Right kidney (tissue), 9 donors: ENCODE data around the gene POLR2I.

Experiments
- DNase-seq: peaks from one replicate; pipeline ENCODE4 v3.0.0-alpha.2; 2016
- long read RNA-seq, 8 donors: transcript quantifications; one replicate each; lab custom pipeline, GENCODE V29; 2026

The POLR2I gene
- long read RNA-seq, donor 1, transcript POLR2I-206 (5 exons, 542 nt) = minor isoform, 7 of 343 reads
- long read RNA-seq, donor 1, transcript POLR2I-201 (6 exons, 913 nt) = major isoform, 59 of 343 reads
- long read RNA-seq, donor 1, partial matches to known transcripts = 151 of 343 reads
- long read RNA-seq, donor 1, other reads (novel, unspliced or antisense) = 124 of 343 reads
- long read RNA-seq, donor 2, transcript POLR2I-206 (5 exons, 542 nt) = minor isoform, 14 of 69 reads
- long read RNA-seq, donor 2, transcript POLR2I-201 (6 exons, 913 nt) = major isoform, 52 of 69 reads
- long read RNA-seq, donor 2, partial matches to known transcripts = 0 of 69 reads
- long read RNA-seq, donor 2, other reads (novel, unspliced or antisense) = 0 of 69 reads
- long read RNA-seq, donor 3, transcript POLR2I-201 (6 exons, 913 nt) = major isoform, 31 of 38 reads
- long read RNA-seq, donor 3, transcript POLR2I-206 (5 exons, 542 nt) = minor isoform, 6 of 38 reads
- long read RNA-seq, donor 3, partial matches to known transcripts = 0 of 38 reads
- long read RNA-seq, donor 3, other reads (novel, unspliced or antisense) = 0 of 38 reads
- long read RNA-seq, donor 4, transcript POLR2I-201 (6 exons, 913 nt) = major isoform, 55 of 67 reads
- long read RNA-seq, donor 4, transcript POLR2I-206 (5 exons, 542 nt) = minor isoform, 11 of 67 reads
- long read RNA-seq, donor 4, partial matches to known transcripts = 0 of 67 reads
- long read RNA-seq, donor 4, other reads (novel, unspliced or antisense) = 0 of 67 reads
- long read RNA-seq, donor 5, transcript POLR2I-206 (5 exons, 542 nt) = minor isoform, 13 of 315 reads
- long read RNA-seq, donor 5, transcript POLR2I-201 (6 exons, 913 nt) = major isoform, 52 of 315 reads
- long read RNA-seq, donor 5, partial matches to known transcripts = 139 of 315 reads
- long read RNA-seq, donor 5, other reads (novel, unspliced or antisense) = 110 of 315 reads
- long read RNA-seq, donor 6, transcript POLR2I-206 (5 exons, 542 nt) = minor isoform, 12 of 297 reads
- long read RNA-seq, donor 6, transcript POLR2I-201 (6 exons, 913 nt) = major isoform, 66 of 297 reads
- long read RNA-seq, donor 6, partial matches to known transcripts = 121 of 297 reads
- long read RNA-seq, donor 6, other reads (novel, unspliced or antisense) = 95 of 297 reads
- long read RNA-seq, donor 7 = 0 reads
- long read RNA-seq, donor 8, transcript POLR2I-201 (6 exons, 913 nt) = major isoform, 50 of 63 reads
- long read RNA-seq, donor 8, transcript POLR2I-206 (5 exons, 542 nt) = minor isoform, 10 of 63 reads
- long read RNA-seq, donor 8, partial matches to known transcripts = 0 of 63 reads
- long read RNA-seq, donor 8, other reads (novel, unspliced or antisense) = 0 of 63 reads

- peak; percentile 99 for DNase-seq
Measured at GRCh38 chr19:36114721-36115452, at the start of gene POLR2I. Gene POLR2I (minus strand): TSS chr19:36114875. CDS start chr19:36114856, 19 bp downstream.

DNA sequence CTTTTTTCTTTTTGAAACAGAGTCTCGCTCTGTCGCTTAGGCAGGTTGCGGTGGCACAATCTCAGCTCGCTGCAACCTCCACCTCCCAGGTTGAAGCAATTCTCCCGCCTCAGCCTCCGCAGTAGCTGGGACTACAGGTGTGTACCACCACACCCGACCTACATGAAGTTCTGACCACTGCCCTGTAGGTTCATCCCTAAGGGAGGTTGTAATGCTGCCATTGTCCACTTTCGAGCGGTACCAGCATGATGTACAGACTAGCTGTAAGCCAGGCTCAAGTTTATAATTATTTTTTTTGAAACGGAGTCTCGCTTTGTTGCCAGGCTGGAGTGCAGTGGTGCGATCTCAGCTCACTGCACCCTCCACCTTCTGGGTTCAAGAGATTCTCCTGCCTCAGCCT, 49.1 kb upstream of the POLR2I start:
- DNase-seq = no peak

DNA sequence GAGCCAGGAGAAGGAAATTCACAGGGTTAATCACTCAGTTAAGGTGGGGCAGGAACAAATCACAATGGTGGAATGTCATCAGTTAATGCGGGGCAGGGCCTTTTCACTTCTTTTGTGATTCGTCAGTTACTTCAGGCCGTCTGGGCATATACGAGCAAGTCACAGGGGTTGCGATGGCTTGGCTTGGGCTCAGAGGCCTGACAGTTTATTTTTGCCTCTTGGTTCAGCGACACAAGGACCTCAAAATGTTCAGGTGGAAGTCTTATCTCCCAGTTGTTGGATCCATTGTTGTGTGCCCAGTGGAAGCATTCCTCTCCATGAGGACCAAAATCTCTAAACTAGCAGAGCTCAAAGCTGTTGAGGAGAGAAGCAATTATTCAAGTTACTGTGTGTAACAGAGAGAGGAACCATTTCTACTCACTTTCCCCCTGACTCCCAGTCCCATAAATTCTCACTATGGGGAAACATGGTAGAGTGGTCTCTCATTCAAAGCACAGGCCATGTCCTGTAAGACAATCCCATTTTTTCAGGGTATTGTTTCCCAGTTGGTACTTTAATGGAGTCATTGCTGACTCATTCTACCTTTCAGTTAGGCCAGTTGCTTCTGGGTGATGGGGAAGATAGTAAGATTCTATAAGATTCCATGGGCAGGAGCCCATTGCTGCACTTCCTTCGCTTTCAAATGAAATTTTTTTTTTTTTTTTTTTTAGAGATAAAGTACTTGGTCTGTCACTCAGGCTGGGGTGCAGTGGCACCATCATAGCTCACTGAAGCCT, 46.3 kb upstream of the POLR2I start:
- DNase-seq = no peak

DNA sequence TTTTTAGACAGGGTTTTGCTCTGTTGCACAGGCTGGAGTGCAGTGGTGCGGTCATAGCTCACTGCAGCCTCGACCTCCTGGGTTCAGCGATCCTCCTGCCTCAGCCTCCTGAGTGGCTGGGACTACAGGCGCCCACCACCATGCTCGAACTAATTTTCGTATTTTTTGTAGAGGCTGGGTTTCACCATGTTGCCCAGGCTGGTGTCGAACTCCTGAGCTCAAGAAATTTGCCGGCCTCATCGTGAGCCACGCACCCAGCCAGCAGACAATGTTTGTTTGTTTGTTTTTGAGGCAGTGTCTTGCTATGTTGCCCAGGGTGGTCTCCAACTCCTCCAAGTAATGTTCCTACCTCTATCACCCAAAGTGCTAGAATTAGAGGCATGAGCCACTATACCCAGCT, 38.5 kb upstream of the POLR2I start:
- DNase-seq = no peak

DNA sequence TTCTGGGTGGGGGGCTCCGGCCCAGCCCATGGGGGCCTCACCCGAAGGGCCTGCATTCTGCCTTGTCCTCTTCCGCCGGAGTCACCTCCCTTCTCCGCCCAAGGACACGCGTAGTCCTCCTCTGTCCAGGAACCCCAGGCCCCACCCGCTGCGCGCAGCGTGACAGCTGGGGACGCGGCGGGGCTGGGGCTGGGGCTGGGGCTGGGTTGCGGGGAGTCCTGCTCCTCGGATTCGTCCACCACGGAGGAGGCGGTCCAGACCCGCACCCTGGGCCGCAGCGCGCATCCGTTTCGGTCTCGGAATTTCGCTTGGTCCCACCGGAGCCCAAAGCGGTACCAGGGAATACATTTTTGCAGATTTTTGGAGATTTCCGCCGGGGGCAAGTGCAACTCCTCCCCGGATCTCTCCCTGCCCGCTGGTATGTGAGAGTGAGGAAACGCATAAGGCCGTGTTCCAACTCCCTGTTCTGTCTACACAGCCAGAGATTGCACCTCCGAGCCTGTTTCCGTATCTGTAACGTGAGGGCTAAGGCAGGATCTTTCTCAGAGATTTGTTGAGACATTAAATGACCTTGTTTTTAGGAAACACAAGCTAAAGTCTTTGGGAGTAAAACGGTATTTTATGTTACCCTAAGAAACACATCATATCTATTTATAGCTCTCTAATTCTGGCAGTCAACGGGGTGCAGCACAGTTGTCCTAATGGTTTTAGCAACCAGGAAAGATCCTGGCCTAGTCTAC, 37.8 kb upstream of the POLR2I start, which contains the start of gene COX7A1:
COX7A1 (minus strand) TSS at position 96 of the 740 bp plus-strand sequence; CDS start at position 56, 40 bp downstream.
- peak; percentile 58 for DNase-seq

- DNase-seq = no peak
Measured at GRCh38 chr19:36152019-36152351, 37.3 kb upstream of the POLR2I start.

DNA sequence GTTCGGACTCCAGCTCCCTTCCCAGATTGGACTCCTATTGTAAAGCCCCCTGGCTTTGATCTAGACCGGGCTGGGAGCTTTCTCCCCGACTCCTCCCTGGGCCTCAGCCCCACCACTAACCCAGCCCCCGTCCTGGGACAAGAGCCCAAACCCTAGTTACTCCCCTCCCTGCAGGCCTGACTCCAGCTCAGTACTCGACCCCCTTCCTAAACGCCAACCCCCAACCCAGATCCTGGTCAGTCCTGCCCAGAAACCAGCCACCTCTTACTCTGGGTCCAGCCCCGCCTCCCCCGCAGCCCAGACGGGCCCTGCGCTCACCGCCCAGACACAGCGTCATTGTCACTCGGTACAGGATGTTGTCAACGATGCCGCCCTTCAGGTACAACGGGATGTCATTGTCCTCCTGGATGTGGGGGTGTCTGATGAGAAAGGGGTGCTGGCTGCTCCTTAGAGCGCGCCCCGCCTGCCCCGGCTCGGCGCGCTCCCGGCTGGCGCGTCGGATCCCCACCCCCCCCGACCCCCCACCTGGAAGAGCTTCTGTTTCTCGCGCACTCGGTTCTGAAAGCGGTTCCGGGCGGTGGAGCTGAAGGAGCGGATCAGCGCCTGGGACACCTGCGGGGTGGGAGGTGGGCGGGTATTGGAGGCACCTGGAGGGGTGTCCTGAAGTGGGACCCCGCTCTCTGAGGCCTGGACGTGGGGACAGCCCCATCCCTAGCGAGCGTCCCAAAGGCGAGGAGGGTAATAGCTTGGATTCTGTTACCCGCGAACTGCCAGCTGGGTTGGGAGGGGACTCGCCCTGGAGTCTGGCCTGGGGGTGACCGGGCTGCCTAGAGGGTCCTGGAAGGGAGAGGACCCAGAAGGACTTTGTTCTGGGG, 36.7 kb upstream of the POLR2I start:
- DNase-seq = peak; percentile 70

GRCh38 chr19:36150586-36150985, 35.9 kb upstream of the POLR2I start:
- no peak for DNase-seq

GRCh38 chr19:36149673-36150406, 35.2 kb upstream of the POLR2I start:
- no peak for DNase-seq

- no peak for DNase-seq
Measured at GRCh38 chr19:36144624-36145023, 29.9 kb upstream of the POLR2I start.

- no peak for DNase-seq
Measured at GRCh38 chr19:36142496-36142895, 27.8 kb upstream of the POLR2I start.

- DNase-seq = no peak
Measured at GRCh38 chr19:36142046-36142445, 27.4 kb upstream of the POLR2I start.

DNA sequence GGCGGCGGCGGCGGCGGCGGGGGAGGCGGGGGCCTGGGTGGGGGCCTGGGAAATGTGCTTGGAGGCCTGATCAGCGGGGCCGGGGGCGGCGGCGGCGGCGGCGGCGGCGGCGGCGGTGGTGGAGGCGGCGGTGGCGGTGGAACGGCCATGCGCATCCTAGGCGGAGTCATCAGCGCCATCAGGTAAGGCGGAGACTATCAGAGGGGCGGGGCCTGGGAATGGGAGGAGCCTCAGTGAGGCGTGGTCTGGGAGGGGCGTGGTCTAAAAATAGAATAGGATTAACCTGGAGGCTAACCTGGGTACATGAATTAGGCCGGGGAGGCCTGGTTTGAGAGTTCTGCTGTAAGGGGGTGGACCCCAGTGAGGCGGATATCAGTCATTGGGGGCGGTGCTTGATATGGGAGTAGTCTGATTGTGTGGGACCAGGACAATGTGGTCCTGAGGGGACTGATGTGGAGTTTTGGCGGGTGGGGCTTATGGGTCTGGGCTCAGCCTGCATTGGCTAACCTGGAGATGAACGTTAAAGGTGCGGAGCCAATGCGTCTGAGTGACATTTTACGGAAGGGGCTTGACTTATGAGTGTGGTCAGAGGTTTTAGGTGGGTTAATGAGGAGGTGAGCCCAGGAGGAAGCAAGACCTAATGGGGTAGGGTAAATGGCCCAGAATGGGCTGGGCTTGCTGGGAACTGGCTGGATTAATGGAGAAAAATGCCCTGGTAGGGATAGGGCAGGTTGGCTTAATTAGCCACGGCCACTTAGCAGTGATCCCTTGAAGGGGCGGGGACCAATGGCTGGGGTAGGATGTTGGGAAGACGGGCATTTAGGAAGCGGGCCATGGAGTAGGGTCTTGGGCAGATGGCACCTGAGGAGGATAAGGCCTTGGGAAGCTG, 26.6 kb upstream of the POLR2I start:
- peak; percentile 57 for DNase-seq

DNA sequence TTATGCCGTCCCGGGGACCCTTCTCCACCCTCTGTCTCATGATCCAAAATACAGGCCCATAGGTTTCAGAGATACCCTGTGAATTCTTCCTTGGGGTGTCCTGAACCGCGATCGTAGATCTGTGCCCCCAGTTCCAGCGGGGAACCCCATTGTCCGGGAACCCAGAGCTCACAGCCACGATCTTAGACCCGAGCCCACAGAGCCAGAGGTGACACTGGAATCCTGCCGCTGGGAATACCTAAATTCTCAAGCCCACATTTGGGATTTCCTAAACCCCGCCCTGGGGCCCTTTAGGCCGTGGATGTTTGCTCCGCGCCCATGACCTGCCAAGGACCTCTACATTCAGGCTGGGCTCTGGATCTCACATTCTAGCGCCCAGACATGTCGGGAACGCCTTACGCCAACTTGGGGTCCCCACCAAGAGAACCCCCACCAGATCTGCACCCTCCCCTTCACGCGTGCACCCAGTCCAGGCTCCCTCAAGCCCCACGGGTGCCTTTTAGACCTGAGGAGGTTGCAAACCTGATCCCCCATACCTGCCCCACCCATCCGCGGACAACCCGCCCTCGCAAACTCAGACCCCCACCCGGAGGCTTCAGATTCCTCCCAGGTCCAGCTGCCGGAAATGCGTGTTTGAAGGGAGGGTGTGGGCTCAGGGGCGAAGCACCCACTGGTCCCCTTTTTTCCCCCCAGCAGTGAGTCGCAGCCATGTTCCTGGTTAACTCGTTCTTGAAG, 25.8 kb upstream of the POLR2I start:
- peak; percentile 73 for DNase-seq

GRCh38 chr19:36139473-36140303, 25.0 kb upstream of the POLR2I start, which contains the start of gene CAPNS1:
Gene CAPNS1 (plus strand): TSS chr19:36140066. CDS start chr19:36141012, 946 bp downstream.
- DNase-seq = peak; percentile 96
